Measurements from ENCODE around the gene RPP40. TPM values are rescaled to one million over a fixed set of nuclear protein-coding genes. Genes with fewer than 3 reads are reported as not detected.
"Not testable (repeated sequence)": the region's sequence is repeated elsewhere in the genome, so short reads cannot be mapped to it uniquely, and the experiment has no call there.

Gene RPP40
- polyA plus RNA-seq, 5 donors, result 9.7 to 13.2 (median 12.2) TPM

DNA sequence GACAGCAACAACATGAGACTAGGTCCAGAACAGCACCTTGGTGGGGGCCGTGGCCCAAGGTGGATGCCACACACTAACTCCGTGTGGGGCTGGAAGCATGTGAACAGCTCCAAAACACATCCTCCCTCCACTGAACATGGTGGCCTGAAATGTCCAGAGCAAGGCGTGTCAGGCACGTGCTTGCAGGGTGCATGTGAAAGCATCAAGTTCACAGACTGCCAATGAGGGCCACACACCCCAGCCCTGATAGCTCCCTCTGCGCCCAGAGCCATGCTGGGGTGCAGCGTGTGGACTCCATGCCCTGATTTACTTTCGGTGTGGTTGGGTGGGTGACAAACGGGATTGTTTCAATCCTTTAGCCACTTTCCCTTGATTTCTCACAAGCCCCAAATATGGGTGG lies 20.1 kb upstream of the RPP40 start:
- no peak for DNase-seq

DNA sequence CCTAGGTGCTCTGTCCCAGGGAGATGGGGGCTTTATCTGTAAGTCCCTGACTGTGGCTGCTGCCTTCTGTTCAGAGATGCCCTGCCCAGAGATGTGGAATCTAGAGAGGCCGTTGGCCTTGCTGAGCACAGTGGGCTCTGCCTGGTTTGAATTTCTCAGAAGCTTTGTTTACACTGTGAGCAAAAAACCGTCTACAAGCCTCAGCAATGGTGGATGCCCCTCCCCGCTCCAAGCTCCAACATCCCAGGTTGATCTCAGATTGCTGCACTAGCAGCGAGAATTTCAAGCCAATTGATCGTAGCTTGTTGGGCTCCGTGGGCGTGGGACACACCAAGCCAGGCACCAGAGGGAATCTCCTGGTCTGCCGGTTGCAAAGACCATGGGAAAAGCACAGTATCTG lies 16.3 kb upstream of the RPP40 start:
- DNase-seq, result no peak

DNA sequence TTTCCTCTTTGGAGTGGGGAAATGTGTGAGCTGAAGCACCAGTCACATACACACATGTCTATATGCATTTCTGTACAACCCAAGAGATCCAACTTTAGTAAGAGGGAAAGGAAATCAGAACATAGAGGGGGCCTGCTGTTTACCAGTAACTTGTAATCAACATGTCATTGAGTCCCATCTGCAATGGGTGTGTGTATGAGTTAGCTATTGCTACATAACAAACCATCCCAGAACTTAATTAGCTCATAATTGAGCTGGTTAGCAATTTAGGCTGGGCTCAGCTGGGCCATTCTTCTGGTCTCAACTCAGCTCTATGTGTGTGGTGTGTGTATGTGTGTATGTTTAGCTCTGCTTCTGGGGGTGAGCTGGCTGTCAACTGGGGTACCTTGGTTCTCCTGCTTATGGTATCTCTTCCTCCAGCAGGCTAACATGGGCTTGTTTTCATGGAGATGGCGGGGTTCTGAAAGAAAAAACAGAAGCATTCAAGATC lies 10.3 kb upstream of the RPP40 start:
- no peak for DNase-seq

DNA sequence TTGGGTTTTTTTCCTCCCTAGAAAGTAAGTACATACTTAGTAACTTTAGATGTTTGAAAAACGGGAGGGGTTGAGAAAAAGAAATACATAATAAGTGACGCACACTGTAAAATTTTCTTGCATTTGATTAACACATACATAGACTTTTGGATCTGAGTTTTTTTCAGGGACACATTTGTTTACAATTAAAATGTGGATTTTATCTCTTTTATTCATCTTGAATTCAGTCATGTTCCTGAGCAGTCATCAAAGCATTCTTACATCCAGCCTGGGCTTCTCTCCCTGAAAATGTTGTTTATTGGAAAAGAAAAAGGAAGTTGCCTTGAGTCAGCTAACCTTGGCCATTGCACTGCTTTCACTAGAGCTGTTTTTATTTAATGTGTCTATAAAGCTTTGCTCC lies 8.7 kb upstream of the RPP40 start:
- DNase-seq, result no peak

DNA sequence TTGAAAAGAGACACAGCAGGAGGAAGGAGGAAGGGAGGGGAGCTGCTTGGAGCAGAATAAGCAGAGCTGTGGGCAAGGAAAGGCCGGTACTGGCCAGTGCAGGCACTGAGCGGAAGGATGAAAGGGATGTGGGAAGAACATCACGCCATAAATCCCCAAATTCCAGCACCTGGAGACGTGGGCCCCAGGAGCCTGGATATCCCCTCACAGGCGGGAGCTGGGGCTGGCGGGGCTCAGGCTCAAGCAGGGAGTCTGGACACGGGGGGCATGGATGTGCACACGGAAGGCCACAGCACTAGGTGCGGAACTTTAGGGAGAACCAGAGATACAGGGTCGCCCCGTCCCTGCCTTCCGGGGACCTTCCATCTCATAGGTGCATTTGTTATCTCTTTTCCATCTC lies 7.5 kb upstream of the RPP40 start:
- no peak for DNase-seq

DNA sequence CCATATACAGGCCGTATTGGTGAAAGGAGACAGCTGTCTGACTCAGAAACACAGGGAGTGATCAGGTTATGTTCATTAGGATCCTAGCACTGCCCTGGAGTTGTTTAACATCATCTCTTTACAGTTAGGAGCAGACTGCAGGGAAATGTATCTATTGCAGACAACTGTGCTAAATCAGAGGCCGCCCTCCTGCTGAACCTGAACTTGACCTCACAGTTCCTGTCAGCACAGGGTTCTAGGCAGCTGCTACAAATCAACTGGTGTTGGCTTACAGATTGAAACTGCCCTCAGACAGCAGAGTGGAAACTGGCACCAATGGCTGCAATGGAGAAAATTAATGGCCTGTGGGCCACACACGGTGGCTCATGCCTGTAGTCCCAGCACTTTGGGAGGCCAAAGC lies 3.7 kb upstream of the RPP40 start:
- no peak for DNase-seq

DNA sequence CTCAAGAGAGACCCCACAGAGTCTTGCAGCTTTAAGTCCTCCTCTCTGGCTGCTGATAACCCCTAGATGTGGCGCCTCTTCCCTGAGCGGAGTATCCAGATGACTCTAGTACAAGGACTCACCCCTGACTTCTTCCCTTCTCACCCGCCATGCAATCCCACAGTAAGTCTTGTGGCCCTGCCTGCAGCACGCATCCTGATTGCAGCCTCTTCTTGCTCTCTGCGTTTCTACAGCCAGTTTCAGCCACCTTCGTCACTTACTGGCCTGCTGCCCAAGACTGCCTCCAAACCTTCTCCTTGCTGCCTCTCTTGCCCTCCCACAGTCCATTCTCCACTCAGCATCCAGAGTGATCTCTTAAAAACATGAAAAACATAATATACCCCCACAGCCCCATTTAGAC lies 2.4 kb upstream of the RPP40 start:
- no peak for DNase-seq

DNA sequence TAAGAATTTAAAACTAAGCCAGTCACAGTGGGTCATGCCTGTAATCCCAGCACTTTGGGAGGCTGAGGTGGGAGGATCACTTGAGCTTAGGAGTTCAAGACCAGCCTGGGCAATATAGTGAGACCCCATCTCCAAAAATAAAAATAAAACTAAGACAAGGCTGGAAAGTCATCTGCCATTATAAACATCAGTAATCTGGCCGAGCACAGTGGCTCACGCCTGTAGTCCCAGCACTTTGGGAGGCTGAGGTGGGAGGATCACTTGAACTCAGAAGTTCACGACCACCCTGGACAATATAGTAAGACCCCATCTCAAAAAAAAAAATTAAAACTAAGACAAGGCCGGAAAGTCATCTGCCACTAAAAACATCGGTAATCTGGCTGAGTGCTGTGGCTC lies 1.2 kb upstream of the RPP40 start:
- not testable (repeated sequence) for DNase-seq

DNA sequence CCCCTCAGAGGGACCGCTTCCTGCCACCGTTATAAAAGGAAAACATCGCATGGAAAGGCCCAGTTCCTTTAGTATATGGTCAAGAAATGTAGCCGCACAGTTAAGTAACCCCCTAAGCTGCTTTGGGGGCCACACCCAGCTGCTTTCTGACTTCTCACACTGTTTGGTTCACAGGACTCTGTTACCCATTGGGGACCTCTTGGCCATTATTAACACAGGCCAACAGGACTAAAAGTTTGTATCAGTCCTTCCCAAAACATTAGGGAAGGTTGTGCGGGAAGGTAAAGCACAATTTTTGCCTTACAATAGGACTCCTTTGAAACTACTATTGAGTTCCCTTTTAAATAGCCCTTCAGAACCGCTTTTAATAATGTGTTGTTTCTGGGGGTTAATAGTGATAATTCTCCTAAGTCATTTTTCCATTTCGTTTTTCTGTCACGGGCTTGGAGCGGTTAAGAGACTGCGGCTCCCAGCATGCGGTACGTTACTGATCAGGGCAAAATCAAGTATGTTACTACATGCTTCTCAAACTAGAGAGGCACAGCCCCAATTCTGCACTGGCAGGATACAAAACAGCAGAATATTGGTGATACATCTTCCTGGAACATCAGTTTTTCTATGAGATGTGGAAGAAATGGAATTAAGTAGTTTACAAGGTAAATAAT lies 668 bp upstream of the RPP40 start:
- DNase-seq, result no peak

DNA sequence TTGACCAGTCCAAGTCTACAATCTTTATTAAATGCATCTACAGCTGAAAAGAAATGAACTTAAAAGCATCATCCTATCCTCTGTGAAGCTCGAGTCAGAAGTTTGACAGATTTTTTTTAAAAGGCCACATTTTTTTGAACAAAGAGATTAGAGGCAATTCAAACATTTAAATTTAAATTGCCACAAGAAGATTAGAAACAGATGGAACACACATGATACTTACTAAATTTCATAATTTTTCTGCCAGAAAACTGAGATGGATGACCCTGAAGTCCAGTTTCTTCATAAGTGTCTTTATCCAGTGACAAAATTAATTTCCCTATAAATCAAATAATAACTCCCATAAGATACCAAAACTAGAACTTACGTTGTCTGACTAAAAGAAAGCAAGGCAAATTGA lies 4.3 kb downstream of the RPP40 start:
- DNase-seq, result no peak

DNA sequence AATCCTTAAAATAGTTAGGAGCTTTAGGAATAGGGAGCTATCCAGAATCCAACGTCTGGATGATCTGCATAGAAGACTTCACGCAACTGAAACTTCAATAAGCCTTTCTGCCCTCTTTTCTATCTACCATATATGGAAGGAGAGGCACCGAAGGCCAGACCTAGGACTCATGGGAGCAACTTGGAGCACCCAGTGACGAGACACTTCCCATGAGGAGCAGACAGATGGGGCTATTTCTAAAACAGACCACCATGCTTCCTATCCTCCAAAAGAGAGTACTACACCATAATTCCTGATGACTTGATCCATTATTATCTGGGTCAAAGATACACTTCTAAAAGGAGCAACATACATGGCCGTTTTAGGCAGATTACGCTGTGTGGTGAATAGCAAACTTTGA lies 6.0 kb downstream of the RPP40 start:
- no peak for DNase-seq

DNA sequence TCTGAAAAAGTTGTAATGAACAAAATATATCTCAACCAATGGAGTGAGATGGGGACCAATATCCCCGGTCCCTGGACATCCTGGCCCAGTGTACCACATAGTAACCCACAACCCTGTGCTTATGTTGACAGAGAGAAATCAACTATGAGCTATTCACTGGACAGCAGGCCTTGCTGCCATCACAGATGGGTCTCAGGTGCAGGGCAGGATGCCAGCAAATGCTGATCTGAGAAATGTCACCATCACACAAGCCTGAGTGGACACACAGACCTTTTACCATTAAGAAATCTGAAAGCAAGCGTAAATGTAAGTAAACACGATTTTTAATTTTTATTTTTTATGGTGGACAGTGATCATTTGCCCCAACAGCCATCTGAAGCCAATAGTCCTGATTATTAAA lies 9.1 kb downstream of the RPP40 start:
- no peak for DNase-seq

DNA sequence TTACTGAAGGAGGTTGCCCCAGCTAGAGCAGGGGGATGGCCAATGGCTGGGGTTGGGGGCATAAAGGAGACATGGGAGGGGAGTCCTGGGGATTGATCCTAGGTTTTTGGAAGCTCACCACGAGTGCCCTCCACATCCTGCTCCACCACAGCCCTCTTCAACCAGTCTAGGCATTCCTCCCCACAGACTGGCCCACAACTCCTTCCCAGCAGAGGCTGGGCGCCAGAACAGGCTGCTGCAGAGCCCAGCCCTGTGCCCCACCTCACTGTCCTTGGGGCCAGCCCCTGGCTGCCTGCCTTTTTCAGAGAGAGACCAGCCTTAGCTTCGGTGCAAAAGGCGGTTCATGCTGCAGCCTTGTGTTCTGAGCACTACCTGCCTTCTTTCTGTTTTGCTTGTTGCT lies 16.4 kb downstream of the RPP40 start:
- DNase-seq, result no peak

DNA sequence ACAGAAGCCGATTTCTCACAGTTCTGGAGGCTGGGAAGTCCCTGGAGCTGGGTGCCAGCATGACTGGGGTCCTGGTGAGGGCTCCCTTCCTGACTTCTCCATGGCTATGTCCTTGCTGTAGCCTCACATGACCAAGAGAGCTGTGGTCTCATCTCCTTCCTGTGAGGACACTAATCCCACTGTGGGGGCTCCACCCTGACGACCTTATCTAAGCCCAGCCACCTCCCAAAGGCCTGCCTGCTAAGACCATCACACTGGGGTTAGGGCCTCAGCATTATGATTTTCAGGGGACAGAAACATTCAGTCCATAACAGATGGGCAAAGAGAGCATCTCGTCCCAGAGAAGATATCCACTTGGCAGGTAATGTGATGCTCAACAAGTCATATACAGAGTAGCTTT lies 16.8 kb downstream of the RPP40 start:
- no peak for DNase-seq

DNA sequence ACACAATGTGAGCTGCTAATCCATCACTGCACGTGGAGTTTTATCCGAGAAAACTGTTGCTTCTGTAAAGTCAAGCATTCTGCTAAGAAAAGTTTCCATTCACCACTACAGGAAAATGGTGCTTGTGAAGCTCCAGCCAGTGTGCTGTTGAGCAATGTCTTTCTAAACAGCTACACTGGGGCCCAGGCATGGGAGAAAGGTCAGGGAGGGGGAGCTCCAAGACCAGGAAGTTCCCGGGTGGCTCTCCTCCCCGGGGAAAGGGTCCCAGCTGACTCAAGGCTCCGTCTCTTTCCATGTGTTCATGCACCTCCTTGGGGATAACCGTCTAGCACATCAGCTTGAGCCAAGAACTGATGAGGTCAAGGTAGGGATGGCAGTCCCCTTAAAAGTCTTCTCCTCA lies 20.5 kb downstream of the RPP40 start:
- DNase-seq, result no peak

DNA sequence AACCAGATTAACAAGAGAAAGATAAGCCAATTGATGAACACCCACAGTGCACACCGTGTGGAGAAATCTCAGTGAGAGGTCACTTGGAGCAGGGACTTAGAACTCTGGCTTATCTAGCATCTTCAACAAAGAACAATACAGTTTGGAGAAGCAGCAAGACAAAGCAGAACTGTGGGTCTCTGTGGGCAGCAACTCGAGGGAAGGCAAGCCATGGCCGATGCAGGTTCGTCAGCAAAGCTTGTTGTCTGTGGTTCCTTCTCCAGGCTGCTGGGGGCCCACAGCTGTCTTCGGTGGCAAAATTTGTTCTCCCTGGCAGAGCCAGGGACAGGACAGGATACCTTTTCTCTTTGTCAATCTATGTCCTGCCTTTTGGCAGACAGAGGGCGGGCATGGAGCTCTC lies 22.1 kb downstream of the RPP40 start:
- DNase-seq, result no peak

DNA sequence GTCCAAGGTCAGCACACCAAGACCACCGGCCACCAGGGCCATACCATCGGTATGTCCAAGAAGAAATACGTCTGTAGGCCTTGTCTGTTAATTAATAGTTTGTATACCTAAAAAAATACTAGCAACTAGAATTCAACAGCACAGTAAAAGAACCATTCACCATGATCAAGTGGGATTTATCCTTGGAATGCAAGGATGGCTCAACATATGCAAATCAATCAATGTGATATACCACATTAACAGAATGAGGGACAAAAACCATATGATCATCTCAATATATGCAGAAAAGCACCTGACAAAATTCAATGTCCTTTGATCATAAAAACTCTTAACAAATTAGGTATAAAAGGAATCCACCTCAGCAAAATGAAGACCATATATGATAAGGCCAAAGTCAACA lies 24.4 kb downstream of the RPP40 start:
- DNase-seq, result no peak

DNA sequence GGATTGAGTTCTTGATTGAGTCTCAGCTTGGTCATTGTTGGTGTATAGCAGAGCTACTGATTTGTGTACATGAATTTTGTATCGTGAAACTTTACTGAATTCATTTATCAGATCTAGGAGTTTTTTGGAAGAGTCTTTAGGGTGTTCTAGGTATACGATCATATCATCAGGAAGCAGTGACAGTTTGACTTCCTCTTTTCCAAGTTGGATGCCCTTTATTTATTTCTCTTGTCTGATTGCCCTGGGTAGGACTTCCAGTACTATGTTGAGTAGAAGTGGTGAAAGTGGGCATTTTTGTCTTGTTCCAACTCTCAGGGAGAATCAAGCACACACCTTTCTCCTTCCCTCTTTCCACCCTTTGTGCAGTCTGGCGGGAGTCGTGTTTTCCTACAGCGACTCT lies 26.4 kb downstream of the RPP40 start:
- DNase-seq, result no peak

DNA sequence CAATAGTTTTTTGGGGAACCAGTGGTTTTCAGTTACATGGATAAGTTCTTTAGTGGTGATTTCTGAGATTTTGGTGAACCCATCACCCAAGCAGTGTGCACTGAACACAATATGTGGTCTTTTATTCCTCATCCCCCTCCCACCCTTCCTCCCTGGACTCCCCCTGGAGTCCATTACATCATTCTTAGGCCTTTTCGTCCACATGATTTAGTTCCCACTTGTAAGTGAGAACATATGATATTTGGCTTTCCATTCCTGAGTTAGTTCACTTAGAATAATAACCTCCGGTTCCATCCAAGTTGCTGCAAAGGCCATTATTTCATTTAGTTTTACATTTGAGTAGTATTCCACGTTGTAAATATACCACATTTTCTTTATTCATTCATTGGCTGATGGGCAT lies 28.3 kb downstream of the RPP40 start:
- DNase-seq, result no peak

DNA sequence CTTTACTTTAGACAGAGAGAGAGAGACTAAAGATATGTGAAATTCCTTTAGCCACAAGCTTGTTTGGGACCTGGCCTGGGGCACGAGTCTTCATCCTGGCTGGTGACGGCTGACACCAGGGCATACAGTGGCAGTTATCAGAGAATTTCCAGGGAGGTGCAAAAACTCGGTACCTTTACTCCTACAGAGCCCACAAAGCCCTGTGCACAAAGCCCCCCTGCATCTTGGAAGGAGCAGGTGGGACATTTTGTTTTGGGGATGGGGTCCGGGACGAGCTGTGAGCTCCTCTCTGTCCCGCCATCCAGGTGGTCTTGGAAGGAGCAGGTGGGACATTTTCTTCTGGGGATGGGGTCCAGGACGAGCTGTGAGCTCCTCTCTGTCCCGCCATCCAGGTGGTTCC lies 28.9 kb downstream of the RPP40 start:
- DNase-seq, result no peak

DNA sequence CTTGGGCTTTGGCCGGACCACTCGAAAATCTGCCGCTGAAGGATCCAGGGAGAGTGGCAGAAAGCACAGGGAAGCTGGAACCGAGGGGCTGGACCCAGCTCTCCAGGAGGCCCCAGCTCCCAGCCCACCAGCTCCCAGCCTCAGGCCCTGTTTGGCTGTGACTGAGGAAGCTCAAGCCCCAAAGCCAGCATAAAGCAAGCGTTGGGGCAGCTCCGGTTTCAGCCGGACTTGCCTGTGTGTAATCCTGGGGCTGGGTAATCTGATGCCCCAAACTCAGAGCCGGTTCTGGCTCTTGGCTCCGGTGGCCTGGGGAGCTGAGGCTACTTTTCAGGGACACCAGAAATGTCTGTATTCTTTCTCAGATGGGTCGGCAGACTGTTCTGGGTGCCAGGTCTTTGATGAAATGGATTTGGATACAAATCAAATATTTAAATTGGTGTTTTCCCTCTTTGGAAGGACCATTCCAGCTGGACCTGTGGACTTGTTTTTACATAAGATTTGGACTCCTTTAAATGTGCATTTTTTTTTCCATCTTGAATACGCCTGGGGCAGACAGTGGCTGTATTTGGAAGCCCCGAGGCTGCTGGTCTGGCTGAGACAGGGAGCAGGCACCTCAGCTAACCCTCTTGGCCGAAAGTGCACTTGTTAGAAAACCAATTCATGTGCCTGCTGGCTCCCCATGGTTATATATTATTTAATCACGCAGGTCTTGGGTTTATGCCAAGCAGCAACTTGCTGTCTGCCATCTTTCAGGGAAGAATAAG lies 29.7 kb downstream of the RPP40 start:
- peak; percentile 55 to 65 for DNase-seq

DNA sequence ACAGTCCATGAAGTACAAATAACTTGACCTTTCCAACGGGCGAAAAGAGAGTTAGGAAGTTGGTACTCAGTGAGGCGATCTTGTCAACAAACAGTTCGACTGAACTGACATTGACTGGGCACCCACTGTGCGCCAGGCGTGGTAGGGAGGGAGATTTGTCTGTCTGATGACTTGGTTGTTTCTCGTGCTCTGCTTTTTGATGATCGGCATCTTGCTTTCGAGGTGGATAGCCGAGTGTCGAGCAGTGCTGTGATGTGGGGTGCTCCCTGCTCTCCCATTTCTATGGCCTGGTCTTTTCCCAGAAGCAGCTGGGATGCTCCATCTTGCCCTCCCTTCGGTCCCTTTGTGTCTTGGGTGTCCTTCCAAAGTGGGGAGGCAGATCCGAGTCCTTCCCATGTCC lies 30.4 kb downstream of the RPP40 start:
- no peak for DNase-seq

DNA sequence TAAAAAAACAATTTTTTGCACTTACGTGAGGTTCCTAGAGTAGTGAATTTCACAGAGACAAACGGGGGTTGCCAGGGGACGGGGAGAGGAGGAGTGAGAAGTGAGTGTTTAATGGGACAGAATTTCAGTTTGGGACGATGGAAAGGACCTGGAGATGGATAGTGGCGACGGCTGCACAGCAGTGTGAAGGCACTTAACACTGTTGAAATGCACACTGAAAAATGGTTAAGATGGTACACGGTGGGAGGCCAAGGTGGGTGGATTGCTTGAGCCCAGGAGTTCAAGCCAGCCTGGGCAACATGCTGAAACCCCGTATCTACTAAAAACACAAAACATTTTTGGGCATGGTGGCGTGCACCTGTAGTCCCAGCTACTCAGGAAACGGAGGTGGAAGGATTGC lies 31.4 kb downstream of the RPP40 start:
- no peak for DNase-seq

DNA sequence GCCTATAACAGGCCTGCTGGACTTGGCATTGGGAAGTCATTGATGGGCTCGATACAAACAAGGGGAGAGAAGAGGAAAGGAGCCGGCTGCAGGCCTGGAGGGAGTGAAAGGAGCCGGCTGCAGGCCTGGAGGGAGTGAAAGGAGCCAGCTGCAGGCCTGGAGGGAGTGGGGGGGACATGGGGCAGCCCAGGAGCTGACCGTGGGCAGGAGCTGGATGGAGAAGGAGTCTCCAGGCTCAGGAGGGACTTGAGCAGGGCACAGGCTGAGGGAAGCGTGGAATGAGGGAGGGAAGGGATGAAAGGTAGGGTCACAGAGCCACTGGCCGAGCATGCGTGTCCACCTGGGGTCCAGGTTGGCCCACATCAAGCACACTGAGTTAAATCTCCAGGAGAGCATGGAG lies 32.0 kb downstream of the RPP40 start:
- DNase-seq, result no peak

All from right lung (tissue), 5 donors.